ENCODE measurements around the gene PDE4D.

The PDE4D gene

DNA sequence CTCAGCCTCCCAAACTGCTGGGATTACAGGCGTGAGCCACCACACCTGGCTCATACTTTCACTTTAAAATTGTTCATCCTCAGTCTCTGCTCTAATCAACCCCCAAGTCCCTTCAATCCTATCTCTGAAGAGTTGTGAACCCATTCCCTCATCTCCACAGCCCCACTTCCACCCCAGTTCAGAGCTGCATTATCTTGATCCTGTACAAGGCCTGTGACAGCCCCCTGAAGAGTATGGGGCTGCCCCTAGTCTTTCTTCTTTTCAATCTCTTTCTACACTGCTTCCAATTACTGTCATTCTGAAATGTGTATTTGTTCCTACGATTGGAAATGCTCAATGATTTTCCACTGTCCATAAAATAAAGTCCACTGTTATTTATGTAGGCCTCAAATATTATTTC is 722.4 kb downstream of the PDE4D start:
- DNase-seq (ENCODE audit: low read depth) = no peak

DNA sequence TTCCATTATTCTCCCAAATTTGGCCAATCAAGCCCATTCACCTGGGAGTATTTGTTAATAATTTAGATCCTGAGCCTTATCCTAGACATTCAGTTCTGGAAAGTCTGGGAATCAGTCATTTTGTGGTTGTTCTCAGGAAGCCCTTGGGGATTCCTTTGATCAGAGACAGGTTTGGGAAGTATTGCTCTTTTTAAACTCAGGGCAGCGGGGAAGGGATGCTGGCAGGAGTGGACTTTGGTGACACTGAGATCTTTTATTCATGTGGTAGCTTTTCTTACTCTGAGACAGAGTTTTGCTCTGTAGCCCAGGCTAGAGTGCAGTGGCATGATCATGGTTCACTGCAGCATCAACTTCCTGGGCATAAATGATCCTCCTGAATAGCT is 723.8 kb downstream of the PDE4D start:
- no peak for DNase-seq (ENCODE audit: low read depth)

- no peak for DNase-seq (ENCODE audit: low read depth)
These were observed 724.3 kb downstream of the PDE4D start for GRCh38 chr5:59169081-59169767.

GRCh38 chr5:59168067-59168466 is 725.5 kb downstream of the PDE4D start:
- DNase-seq (ENCODE audit: low read depth) = no peak

DNA sequence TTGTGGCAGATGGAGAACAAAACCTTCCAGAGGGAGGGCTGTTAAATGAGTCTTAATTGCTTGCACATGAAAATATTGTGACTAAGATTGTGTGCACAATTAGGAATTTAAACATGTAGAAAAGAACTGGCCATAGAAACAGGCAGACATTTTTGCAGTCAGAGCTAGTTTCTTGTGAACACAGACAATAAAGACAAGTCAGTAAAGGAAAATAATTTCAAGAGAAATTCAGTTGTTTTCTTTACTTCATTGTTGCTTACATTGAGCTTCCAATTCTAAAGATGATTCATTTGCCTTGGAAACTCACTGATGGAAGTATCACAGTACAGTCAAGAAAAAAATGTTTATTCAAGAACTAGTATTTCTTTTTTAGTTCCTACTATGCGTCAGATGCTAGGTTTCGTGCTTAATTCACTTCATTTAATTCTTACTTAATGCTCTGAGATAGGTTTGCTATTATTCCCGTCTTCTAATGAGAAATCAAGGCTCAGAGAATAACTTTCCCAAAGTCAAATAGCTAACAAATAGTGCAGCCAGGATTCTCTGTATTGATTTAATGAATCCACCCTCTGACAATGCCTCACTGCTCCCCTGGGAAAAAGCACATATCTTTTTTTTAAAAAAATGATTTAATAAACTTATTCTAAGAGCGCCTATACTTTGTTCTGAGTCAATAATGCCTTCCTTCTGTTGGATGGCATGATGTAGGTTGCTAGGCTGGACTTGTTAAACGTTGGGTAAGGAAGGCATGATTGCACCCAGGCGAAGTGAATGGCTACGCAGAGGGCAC is 729.3 kb downstream of the PDE4D start:
- DNase-seq (ENCODE audit: low read depth) = no peak

DNA sequence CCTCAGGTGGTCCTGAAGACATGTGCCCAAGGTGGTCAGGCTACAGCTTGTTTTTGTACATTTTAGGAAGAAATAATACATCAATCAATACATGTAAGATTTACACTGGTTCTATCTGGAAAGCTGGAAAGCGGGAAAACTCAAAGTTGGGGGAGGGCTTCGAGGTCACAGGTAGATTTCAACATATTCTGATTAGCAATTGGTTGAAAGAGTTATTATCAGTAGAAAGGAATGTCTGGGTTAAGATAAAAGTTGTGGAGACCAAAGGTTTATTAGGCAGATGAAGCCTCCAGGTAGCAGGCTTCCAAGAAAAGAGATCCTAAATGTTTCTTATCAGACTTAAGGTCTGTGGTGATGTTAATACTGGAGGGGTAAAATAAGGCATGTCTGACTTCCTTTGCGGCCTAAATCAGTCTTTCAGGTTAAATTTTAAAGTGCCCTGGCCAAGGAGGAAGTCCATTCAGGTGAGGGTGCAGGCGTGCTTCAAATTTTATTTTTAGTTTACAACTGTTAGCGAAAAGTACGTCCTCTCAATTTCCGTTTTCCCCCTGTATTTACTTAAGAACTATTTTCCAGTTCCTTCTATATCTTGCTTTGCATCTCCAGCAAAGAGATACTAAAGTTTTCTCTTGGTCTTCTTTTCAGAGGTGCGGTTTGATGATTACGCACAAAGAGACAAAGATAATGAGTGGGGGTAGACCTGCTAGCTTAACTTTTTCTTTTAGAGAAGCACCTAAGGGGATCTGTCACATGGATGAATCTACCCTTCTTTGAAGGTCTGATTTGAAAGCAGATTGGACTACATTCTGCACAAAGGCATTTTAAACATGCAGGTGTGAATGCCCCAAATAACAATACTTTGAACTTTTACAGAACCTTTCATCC is 732.1 kb downstream of the PDE4D start:
- DNase-seq (ENCODE audit: low read depth) = no peak

GRCh38 chr5:59158637-59159391 is 734.7 kb downstream of the PDE4D start:
- no peak for DNase-seq (ENCODE audit: low read depth)

GRCh38 chr5:59158165-59158564 is 735.4 kb downstream of the PDE4D start:
- no peak for DNase-seq (ENCODE audit: low read depth)

- DNase-seq (ENCODE audit: low read depth) = no peak
These were observed 736.5 kb downstream of the PDE4D start for GRCh38 chr5:59157068-59157467.

GRCh38 chr5:59152701-59153245 is 740.8 kb downstream of the PDE4D start:
- no peak for DNase-seq (ENCODE audit: low read depth)

DNA sequence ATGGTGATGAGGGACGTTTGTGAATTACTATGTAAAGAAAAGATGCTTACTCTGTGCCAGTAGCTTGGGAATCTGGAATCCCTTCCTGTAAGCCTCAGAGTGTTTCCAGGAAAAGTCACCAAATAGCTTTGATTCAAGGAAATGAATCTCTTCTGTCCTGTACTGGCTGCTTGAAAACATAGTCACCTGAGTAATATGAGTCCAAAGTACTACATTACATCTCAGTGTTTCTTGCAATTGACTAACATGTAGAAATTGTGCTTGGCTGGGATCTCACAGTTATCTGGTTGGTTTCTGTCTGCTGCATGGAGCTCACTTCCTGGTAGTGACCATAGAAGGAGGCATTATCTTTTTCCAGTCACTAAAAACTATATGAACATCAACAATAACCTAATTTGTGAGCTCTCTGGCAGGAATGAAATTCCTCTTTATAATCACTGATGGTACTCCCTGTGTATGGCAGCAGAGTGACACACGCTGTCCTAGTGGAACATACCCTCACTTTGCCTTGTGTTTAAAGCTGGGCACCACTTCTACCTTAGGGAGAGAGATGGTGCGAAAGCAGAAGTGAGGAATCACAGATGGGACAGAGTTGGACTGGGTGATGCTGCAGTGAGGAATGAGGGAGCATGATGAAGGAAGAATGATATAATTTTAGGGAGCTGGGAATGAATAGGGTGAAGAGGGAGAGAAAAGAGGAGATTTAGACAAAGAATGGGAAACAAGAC is 742.2 kb downstream of the PDE4D start:
- DNase-seq (ENCODE audit: low read depth) = no peak

GRCh38 chr5:59149827-59150226 is 743.7 kb downstream of the PDE4D start:
- DNase-seq (ENCODE audit: low read depth) = no peak

DNA sequence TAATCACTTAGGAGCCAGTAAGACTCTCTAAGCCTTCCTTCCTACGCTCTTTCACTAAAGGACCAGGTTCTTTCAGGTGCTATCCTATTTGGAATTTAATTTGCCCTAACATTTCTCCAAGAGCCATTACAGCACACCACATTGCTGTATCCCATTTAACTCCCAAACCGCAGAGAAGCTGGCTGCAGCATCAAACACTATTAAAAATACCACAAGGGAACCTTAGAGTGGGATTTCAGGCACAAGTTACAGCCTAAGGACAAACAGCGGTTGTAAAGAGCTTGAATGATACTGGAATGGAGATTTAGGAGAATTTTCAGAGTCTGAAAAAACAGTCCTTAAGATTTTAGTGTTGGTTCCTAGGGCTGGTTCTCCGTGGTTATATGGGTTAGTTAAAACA is 744.3 kb downstream of the PDE4D start:
- no peak for DNase-seq (ENCODE audit: low read depth)

DNA sequence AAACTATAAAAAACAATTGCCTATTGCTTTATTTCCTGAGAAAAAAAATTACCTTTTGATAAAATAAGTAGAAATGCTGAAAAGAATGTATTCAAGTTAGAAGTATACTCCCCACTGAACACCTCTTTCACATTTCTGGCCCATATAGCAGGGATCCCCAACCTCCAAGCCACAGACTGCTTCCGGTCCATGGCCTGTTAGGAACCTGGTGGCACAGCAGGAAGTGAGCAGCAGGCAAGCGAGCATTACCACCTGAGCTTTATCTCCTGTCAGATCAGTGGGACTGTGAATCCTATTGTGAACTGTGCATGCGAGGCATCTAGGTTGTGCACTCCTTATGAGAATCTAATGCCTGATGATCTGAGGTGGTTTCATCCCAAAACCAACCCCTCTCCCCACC is 746.8 kb downstream of the PDE4D start:
- DNase-seq (ENCODE audit: low read depth) = no peak

- no peak for DNase-seq (ENCODE audit: low read depth)
These were observed 749.6 kb downstream of the PDE4D start for GRCh38 chr5:59143926-59144333.

GRCh38 chr5:59142927-59143326 is 750.6 kb downstream of the PDE4D start:
- no peak for DNase-seq (ENCODE audit: low read depth)

GRCh38 chr5:59142138-59142537 is 751.4 kb downstream of the PDE4D start:
- no peak for DNase-seq (ENCODE audit: low read depth)

- DNase-seq (ENCODE audit: low read depth) = no peak
These were observed 753.4 kb downstream of the PDE4D start for GRCh38 chr5:59140133-59140532.

GRCh38 chr5:59139695-59140094 is 753.8 kb downstream of the PDE4D start:
- no peak for DNase-seq (ENCODE audit: low read depth)

- DNase-seq (ENCODE audit: low read depth) = no peak
These were observed 755.0 kb downstream of the PDE4D start for GRCh38 chr5:59138509-59138908.

DNA sequence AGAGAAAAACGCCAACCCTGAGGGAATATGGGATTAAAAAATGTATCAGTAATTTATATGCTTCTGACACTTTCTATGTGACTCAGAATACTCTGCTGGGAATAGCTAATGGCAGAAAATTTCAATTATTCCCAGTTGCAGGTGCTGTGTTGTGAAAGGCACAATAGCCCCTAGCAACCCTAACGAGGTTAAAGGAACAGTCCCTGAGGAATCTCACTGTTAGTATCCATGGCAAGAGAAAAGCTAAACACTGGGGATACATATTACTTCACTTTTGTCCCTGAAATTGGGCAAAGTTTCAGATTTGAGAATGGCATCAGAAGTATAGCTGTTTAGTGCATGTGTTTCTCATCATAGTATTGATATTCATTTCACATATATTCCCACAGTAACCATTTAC is 755.7 kb downstream of the PDE4D start:
- DNase-seq (ENCODE audit: low read depth) = no peak
